ENCODE results near the gene STPG2. TPM values are rescaled to one million over a fixed set of nuclear protein-coding genes. Genes with fewer than 3 reads are reported as not detected.
"Not testable (repeated sequence)": the region's sequence is repeated elsewhere in the genome, so short reads cannot be mapped to it uniquely, and the experiment has no call there.

Gene STPG2
- total RNA-seq, 2 donors from 2014 or later: 0.19 TPM; not detected in 1

GRCh38 chr4:97653701-97654100 is 489.6 kb downstream of the STPG2 start:
- H3K9ac ChIP-seq (ENCODE audit: low read depth in 2 of 2, low read length in 2 of 2): no peak overlapping the region

GRCh38 chr4:97646997-97647396 is 496.3 kb downstream of the STPG2 start:
- Histone ChIP-seq H3K4me3 (no peak overlapping the region), H3K27me3 (no peaks in the 10 kb centered on the region), H3K36me3 (no peaks in the 10 kb centered on the region), H3K9me3 (no peaks in the 10 kb centered on the region), H3K4me1 (no peaks in the 10 kb centered on the region), H3K27ac (no peak overlapping the region), H3K9ac (ENCODE audit: low read depth in 2 of 2, low read length in 2 of 2) (no peak overlapping the region)
- TF ChIP-seq, protein P1, sequence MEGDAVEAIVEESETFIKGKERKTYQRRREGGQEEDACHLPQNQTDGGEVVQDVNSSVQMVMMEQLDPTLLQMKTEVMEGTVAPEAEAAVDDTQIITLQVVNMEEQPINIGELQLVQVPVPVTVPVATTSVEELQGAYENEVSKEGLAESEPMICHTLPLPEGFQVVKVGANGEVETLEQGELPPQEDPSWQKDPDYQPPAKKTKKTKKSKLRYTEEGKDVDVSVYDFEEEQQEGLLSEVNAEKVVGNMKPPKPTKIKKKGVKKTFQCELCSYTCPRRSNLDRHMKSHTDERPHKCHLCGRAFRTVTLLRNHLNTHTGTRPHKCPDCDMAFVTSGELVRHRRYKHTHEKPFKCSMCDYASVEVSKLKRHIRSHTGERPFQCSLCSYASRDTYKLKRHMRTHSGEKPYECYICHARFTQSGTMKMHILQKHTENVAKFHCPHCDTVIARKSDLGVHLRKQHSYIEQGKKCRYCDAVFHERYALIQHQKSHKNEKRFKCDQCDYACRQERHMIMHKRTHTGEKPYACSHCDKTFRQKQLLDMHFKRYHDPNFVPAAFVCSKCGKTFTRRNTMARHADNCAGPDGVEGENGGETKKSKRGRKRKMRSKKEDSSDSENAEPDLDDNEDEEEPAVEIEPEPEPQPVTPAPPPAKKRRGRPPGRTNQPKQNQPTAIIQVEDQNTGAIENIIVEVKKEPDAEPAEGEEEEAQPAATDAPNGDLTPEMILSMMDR (IDR thresholded peaks at IDR 0.05): no peak
- intact Hi-C loops (cut with DNase I): no loop called here
- no peak for DNase-seq

More at GRCh38 chr4:97653701-97654100, 489.6 kb downstream of the STPG2 start:
- intact Hi-C loops (cut with DNase I): no loop called here
- H3K27me3 ChIP-seq: no peaks in the 10 kb centered on the region
- DNase-seq: no peak
- TF ChIP-seq, protein P1 (IDR thresholded peaks at IDR 0.05): no peak
- H3K27ac ChIP-seq: no peak overlapping the region
- no peaks in the 10 kb centered on the region for H3K4me1 ChIP-seq
- no peaks in the 10 kb centered on the region for H3K36me3 ChIP-seq
- no peaks in the 10 kb centered on the region for H3K9me3 ChIP-seq
- no peak overlapping the region for H3K4me3 ChIP-seq

- Histone ChIP-seq H3K4me1 (no peaks in the 10 kb centered on the region), H3K9me3 (no peaks in the 10 kb centered on the region), H3K27ac (no peak overlapping the region), H3K9ac (ENCODE audit: low read depth in 2 of 2, low read length in 2 of 2) (no peak overlapping the region), H3K27me3 (no peaks in the 10 kb centered on the region), H3K36me3 (no peaks in the 10 kb centered on the region), H3K4me3 (no peak overlapping the region)
- intact Hi-C loops (cut with DNase I): no loop called here
- DNase-seq: no peak
- TF ChIP-seq, protein P1 (IDR thresholded peaks at IDR 0.05): no peak
Measured at GRCh38 chr4:97645071-97645821, 498.0 kb downstream of the STPG2 start.

- no peak overlapping the region for H3K9ac ChIP-seq (ENCODE audit: low read depth in 2 of 2, low read length in 2 of 2)
- TF ChIP-seq, protein P1 (IDR thresholded peaks at IDR 0.05): no peak
- no peaks in the 10 kb centered on the region for H3K4me1 ChIP-seq
- H3K4me3 ChIP-seq: no peak overlapping the region
- no peaks in the 10 kb centered on the region for H3K9me3 ChIP-seq
- intact Hi-C loops (cut with DNase I): no loop called here
- no peaks in the 10 kb centered on the region for H3K27me3 ChIP-seq
- no peak for DNase-seq
- no peaks in the 10 kb centered on the region for H3K36me3 ChIP-seq
- no peak overlapping the region for H3K27ac ChIP-seq
Measured at GRCh38 chr4:97643179-97643578, 500.1 kb downstream of the STPG2 start.

DNA sequence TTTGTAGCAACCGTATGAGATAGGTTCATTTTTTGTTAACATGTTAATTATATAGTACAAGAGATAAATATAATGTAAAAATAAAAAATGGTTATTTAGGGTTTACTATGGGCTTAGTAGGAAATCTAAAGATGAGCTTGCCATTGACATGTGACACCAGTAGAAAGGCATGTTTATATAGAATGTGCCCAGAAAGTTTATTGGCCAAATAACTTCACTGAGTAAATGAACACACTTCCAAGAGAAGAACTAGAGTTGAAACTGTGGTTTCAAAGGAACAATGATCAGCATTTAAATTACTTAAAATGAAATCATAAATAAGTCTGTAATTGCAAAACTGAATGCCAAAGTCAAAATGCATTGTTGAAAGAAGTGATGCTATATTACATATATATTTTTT is 503.3 kb downstream of the STPG2 start:
- Histone ChIP-seq H3K27me3 (no peaks in the 10 kb centered on the region), H3K9ac (ENCODE audit: low read depth in 2 of 2, low read length in 2 of 2) (no peak overlapping the region), H3K4me3 (no peak overlapping the region), H3K9me3 (no peaks in the 10 kb centered on the region), H3K4me1 (no peaks in the 10 kb centered on the region), H3K27ac (no peak overlapping the region), H3K36me3 (no peaks in the 10 kb centered on the region)
- TF ChIP-seq, protein P1 (IDR thresholded peaks at IDR 0.05): no peak
- DNase-seq: no peak
- intact Hi-C loops (cut with DNase I): no loop called here

DNA sequence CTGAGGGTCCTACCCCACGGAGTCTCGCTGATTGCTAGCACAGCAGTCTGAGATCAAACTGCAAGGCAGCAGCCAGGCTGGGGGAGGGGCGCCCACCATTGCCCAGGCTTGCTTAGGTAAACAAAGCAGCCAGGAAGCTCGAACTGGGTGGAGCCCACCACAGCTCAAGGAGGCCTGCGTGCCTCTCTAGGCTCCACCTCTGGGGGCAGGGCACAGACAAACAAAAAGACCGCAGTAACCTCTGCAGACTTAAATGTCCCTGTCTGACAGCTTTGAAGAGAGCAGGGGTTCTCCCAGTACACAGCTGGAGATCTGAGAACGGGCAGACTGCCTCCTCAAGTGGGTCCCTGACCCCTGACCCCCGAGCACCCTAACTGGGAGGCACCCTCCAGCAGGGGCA is 509.4 kb downstream of the STPG2 start:
- H3K27me3 ChIP-seq; DNase-seq; intact Hi-C loops (cut with DNase I); H3K9ac ChIP-seq (ENCODE audit: low read depth in 2 of 2, low read length in 2 of 2); H3K4me3 ChIP-seq; H3K9me3 ChIP-seq; H3K27ac ChIP-seq; H3K4me1 ChIP-seq; H3K36me3 ChIP-seq: not testable (repeated sequence)
